Kidney epithelial cell (primary cell): ENCODE results near the gene IFNG-AS1. TPM values are rescaled to one million over a fixed set of nuclear protein-coding genes. Genes with fewer than 3 reads are reported as not detected.

ENCODE experiments used
- DNase-seq: peaks from one replicate; pipeline ENCODE4 v3.0.0-alpha.2; 2010; ENCODE audit warnings: low read depth
- H3K27me3 ChIP-seq: 2 replicates; pipeline ENCODE4 v1.6.0; 2011; ENCODE audit warnings: low read length; ENCODE audit not compliant: control insufficient read depth, insufficient read depth
- H3K36me3 ChIP-seq: 2 replicates; pipeline ENCODE4 v1.5.1; 2011; ENCODE audit warnings: low read length; ENCODE audit not compliant: control insufficient read depth, insufficient read depth
- H3K4me3 ChIP-seq: 2 replicates; pipeline ENCODE4 v1.5.1; 2011; ENCODE audit warnings: low read depth, mild to moderate bottlenecking, control low read depth, low read length
- CTCF ChIP-seq: IDR thresholded peaks from 2 replicates; pipeline ENCODE4 v1.5.1; 2011; ENCODE audit warnings: mild to moderate bottlenecking, moderate library complexity, low read length, control low read depth, inconsistent platforms; ENCODE audit not compliant: insufficient read depth, poor library complexity, severe bottlenecking
- total RNA-seq: library from RNA; depleted of rRNA; stranded (reverse); fragments of >200 nt; gene quantifications from 2 replicates; pipeline ENCODE4 v1.2.3, GENCODE V29; 2015

The IFNG-AS1 gene
- total RNA-seq, 1 donor from 2014 or later = not detected

- H3K36me3 ChIP-seq = no peaks in the 10 kb centered on the region
- no peak for TF ChIP-seq CTCF
- H3K4me3 ChIP-seq = no peak overlapping the region
- H3K27me3 ChIP-seq = no peaks in the 10 kb centered on the region
- DNase-seq = no peak
Observed at GRCh38 chr12:68003777-68004176, 14.5 kb downstream of the IFNG-AS1 start.

- TF ChIP-seq CTCF = no peak
- H3K4me3 ChIP-seq = no peak overlapping the region
- no peak for DNase-seq
- H3K27me3 ChIP-seq = no peaks in the 10 kb centered on the region
- H3K36me3 ChIP-seq = no peaks in the 10 kb centered on the region
Observed at GRCh38 chr12:68007033-68007432, 17.8 kb downstream of the IFNG-AS1 start.

- no peak for TF ChIP-seq CTCF
- no peak for DNase-seq
- no peaks in the 10 kb centered on the region for H3K36me3 ChIP-seq
- H3K27me3 ChIP-seq = no peaks in the 10 kb centered on the region
- no peak overlapping the region for H3K4me3 ChIP-seq
Observed at GRCh38 chr12:68007466-68007865, 18.2 kb downstream of the IFNG-AS1 start.

- DNase-seq = no peak
- no peak for TF ChIP-seq CTCF
Observed at GRCh38 chr12:68011206-68011881, 22.1 kb downstream of the IFNG-AS1 start.

GRCh38 chr12:68011882-68012207 lies 22.6 kb downstream of the IFNG-AS1 start:
- Histone ChIP-seq H3K36me3 (no peaks in the 10 kb centered on the region), H3K27me3 (no peaks in the 10 kb centered on the region), H3K4me3 (no peak overlapping the region)
- no peak for TF ChIP-seq CTCF
- no peak for DNase-seq

More at GRCh38 chr12:68011206-68011881, 22.1 kb downstream of the IFNG-AS1 start:
- no peaks in the 10 kb centered on the region for H3K27me3 ChIP-seq
- no peak overlapping the region for H3K4me3 ChIP-seq
- no peaks in the 10 kb centered on the region for H3K36me3 ChIP-seq

GRCh38 chr12:68012712-68013111 lies 23.5 kb downstream of the IFNG-AS1 start:
- no peak for TF ChIP-seq CTCF
- H3K36me3 ChIP-seq = no peaks in the 10 kb centered on the region
- no peak for DNase-seq
- H3K27me3 ChIP-seq = no peaks in the 10 kb centered on the region
- no peak overlapping the region for H3K4me3 ChIP-seq
